GM06990 (cell line): ENCODE data around the gene CLDND2.

ENCODE experiments used
- DNase-seq: peaks from one replicate; pipeline ENCODE4 v3.0.0-alpha.2; 2011; ENCODE audit not compliant: insufficient read length; ENCODE audit errors: extremely low read depth
- H3K27me3 ChIP-seq: replicated peaks from 2 replicates; pipeline ENCODE4 v1.6.0; 2011; ENCODE audit warnings: low read length; ENCODE audit not compliant: control insufficient read depth, insufficient read depth
- H3K36me3 ChIP-seq: 2 replicates; pipeline ENCODE4 v1.5.1; 2011; ENCODE audit warnings: low read length; ENCODE audit not compliant: control insufficient read depth, insufficient read depth
- H3K4me3 ChIP-seq: replicated peaks from 2 replicates; pipeline ENCODE4 v1.5.1; 2011; ENCODE audit warnings: low read depth, mild to moderate bottlenecking, control low read depth, low read length
- TF ChIP-seq, protein P1 (sequence below): IDR thresholded peaks from 2 replicates; pipeline ENCODE4 v1.5.1; 2011; ENCODE audit warnings: low read length, control low read depth, mild to moderate bottlenecking, inconsistent platforms; ENCODE audit not compliant: insufficient read depth, poor library complexity, severe bottlenecking

The CLDND2 gene

DNA sequence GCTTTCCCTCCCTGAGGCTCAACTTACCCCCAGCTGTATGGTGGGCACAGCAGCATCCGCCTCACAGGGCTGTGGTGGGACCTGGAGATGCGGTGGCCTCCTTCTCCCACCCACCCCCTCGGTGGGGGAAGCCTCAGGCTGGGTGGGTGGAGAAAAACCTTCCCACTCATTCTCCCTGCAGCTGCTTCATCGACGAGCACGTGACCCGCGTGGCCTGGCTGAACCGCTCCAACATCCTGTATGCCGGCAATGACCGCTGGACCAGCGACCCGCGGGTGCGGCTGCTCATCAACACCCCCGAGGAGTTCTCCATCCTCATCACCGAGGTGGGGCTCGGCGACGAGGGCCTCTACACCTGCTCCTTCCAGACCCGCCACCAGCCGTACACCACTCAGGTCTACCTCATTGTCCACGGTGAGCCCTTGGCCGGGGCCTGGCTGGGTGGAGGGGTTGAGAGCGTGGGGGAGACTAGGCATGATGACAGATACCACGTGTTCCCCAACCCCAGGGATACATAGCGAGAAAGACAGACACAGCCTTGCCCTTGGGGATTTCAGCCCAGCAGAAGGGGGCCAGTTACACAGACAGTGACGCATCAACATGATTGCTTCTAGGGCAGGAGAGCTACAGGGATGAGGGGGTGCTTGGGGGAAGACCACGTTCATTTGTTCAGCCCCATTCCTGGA, 45.2 kb downstream of the CLDND2 start:
- TF ChIP-seq, protein P1, sequence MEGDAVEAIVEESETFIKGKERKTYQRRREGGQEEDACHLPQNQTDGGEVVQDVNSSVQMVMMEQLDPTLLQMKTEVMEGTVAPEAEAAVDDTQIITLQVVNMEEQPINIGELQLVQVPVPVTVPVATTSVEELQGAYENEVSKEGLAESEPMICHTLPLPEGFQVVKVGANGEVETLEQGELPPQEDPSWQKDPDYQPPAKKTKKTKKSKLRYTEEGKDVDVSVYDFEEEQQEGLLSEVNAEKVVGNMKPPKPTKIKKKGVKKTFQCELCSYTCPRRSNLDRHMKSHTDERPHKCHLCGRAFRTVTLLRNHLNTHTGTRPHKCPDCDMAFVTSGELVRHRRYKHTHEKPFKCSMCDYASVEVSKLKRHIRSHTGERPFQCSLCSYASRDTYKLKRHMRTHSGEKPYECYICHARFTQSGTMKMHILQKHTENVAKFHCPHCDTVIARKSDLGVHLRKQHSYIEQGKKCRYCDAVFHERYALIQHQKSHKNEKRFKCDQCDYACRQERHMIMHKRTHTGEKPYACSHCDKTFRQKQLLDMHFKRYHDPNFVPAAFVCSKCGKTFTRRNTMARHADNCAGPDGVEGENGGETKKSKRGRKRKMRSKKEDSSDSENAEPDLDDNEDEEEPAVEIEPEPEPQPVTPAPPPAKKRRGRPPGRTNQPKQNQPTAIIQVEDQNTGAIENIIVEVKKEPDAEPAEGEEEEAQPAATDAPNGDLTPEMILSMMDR: no peak
- Histone ChIP-seq H3K36me3 (no peaks in the 10 kb centered on the region), H3K4me3 (no peak overlapping the region), H3K27me3 (no peaks in the 10 kb centered on the region; the same call in 1 of the 2 replicates)
- no peak for DNase-seq

DNA sequence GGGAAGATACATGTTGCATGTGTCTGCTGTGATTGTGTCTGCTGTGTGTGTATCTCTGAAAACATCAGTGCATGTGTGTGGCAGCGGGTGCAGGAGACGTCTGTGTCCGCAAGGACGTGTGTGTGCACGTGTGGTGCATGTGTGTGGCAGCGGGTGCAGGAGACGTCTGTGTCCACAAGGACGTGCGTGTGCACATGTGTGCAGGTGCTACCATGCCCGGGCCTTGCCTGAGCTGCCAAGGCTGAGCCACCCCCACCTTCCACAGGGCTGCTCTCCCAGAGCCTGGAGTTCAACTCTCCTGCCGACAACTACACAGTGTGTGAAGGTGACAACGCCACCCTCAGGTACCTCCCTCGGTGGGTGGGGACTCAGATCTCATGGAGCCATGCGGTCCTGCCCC, 47.0 kb downstream of the CLDND2 start:
- Histone ChIP-seq H3K4me3 (no peak overlapping the region), H3K36me3 (no peaks in the 10 kb centered on the region), H3K27me3 (no peaks in the 10 kb centered on the region; the same call in 1 of the 2 replicates)
- no peak for DNase-seq
- TF ChIP-seq, protein P1: no peak

DNA sequence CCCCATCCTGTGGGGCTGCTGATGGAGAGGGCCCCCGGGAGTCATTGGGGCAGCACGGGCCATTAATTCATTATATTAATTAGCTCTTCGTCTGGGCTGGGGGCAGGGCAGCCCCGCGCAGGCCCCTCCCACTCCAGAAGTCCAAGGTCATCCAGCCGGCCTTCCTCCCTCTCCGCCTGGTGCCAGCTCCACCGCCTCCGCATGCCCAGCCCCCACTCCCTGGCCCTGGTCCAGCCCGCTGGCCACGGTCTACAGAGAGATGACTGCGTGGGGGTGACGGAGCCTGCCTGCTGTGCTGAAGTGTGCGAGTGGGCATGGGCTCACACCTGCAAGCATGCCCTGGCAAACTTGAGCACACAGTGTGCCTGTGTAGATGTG, 48.5 kb downstream of the CLDND2 start:
- no peak for DNase-seq
- H3K27me3 ChIP-seq: no peaks in the 10 kb centered on the region; the same call in 1 of the 2 replicates
- TF ChIP-seq, protein P1: no peak
- no peak overlapping the region for H3K4me3 ChIP-seq
- no peaks in the 10 kb centered on the region for H3K36me3 ChIP-seq

DNA sequence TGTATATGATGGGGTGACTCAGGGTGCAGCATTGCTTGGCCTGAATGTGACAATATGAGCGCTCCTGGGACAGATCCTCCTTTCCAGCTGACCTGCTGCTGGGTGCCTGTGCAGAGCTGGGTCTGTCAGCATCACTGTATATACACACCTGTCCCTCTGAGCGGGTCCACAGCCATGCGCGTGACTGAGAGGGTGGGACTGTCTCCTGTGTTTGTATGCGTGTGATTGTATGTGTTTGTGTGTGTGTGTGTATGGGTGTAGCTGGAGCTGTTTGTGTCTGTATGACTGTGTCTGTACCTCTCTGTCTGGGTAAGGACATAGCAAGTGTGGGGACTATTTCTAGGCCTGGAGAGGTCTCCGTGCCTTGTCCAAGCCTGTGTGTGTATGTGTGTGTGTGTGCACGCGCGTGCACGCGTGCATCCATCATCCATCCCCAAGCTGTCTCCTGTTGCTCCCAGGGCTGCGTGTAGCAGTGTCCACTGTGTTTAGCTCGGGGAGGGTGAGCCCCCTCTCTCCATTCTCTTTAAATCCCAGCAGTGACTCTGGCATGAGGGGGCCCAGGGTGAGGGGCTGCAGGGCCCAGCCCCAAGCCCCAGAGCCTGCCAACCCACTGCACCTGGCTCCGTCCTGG, 49.0 kb downstream of the CLDND2 start:
- H3K27me3 ChIP-seq: no peaks in the 10 kb centered on the region; the same call in 1 of the 2 replicates
- no peaks in the 10 kb centered on the region for H3K36me3 ChIP-seq
- TF ChIP-seq, protein P1: no peak
- DNase-seq: no peak
- H3K4me3 ChIP-seq: no peak overlapping the region

DNA sequence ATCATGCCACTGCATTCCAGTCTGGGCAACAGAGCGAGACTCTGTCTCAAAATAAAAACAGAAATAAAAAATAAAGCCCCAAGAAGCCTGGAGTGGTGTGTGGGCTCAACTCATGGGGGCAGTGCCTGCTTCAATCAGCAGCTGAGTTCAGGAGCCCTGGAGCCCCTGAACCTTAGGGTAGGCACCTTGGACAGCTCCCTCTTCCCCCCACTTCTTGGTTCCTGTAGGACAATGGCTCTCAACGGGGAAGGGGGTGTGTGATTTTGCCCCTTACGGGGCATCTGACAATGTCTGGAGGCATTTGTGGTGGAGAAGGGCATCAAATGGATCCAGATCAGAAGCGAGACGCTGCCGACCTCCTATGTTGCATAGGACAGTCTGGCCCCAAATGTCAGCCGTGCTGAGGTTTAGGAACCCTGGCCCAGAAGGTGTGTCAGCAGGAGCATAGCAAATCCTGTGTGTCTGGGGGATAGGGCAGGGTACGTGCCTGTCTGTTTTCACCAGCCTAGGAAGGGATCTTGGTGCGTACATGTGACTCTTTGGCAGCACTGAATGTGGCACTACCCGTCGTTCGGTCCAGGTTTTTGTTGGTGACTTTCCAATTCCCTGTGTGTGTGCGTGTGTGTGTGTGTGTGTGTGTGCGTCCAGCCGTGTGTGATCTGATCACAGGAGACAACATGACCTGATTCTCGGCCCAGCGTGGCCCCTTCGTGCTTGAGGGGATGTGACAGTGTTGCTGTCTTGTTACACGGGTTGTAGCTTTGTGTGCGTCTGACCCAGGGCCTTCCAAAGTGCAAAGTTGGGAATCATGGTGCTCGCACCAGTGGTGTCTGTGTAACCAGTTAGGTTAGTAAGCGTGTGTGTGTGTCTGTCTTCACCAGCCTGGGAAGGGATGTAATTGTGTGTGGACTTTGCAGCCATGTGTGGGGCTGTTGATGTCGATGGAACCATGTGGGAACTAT, 49.8 kb downstream of the CLDND2 start:
- Histone ChIP-seq H3K4me3 (no peak overlapping the region), H3K27me3 (no peaks in the 10 kb centered on the region; the same call in 1 of the 2 replicates), H3K36me3 (no peaks in the 10 kb centered on the region)
- DNase-seq: no peak
- TF ChIP-seq, protein P1: no peak
